ENCODE measurements around the gene SLC30A3. TPM values are rescaled to one million over a fixed set of nuclear protein-coding genes. Genes with fewer than 3 reads are reported as not detected.
A peak's percentile ranks its signal among the peaks of the same experiment; 100 is the strongest.
"Not testable (repeated sequence)": the region's sequence is repeated elsewhere in the genome, so short reads cannot be mapped to it uniquely, and the experiment has no call there.

The SLC30A3 gene
- polyA plus RNA-seq, 6 donors from 2014 or later = 0.06 to 0.16 TPM; not detected in 4

GRCh38 chr2:27303093-27304025 is 40.5 kb upstream of the SLC30A3 start:
- H3K9me3 Mint-ChIP-seq = no peaks in the 10 kb centered on the region
- no peaks in the 10 kb centered on the region for H3K36me3 Mint-ChIP-seq
- H3K27ac Mint-ChIP-seq = peak overlapping the region in 1 of 6 donors; percentile 20
- peaks cover 11 to 47% (median 32%) of the 10 kb centered on the region in 3 donors for H3K27me3 Mint-ChIP-seq
- peak overlapping the region; percentile 53 to 87 (median 74) for H3K4me3 Mint-ChIP-seq
- ATAC-seq (ENCODE audit: low read depth in 2 of 2) (peak; percentile 54 to 62), DNase-seq (peak; percentile 46)
- peaks cover 8 to 15% (median 15%) of the 10 kb centered on the region in 3 donors for H3K4me1 Mint-ChIP-seq

GRCh38 chr2:27300606-27301005 is 37.8 kb upstream of the SLC30A3 start:
- H3K36me3 Mint-ChIP-seq; H3K27ac Mint-ChIP-seq; H3K9me3 Mint-ChIP-seq; DNase-seq; ATAC-seq (ENCODE audit: low read depth in 2 of 2): not testable (repeated sequence)
- H3K4me1 Mint-ChIP-seq = peaks cover 0 to 10% (median 8%) of the 10 kb centered on the region in 3 donors
- peak overlapping the region in 1 of 8 donors; percentile 62 for H3K4me3 Mint-ChIP-seq
- peaks cover 11 to 39% (median 38%) of the 10 kb centered on the region in 3 donors for H3K27me3 Mint-ChIP-seq

DNA sequence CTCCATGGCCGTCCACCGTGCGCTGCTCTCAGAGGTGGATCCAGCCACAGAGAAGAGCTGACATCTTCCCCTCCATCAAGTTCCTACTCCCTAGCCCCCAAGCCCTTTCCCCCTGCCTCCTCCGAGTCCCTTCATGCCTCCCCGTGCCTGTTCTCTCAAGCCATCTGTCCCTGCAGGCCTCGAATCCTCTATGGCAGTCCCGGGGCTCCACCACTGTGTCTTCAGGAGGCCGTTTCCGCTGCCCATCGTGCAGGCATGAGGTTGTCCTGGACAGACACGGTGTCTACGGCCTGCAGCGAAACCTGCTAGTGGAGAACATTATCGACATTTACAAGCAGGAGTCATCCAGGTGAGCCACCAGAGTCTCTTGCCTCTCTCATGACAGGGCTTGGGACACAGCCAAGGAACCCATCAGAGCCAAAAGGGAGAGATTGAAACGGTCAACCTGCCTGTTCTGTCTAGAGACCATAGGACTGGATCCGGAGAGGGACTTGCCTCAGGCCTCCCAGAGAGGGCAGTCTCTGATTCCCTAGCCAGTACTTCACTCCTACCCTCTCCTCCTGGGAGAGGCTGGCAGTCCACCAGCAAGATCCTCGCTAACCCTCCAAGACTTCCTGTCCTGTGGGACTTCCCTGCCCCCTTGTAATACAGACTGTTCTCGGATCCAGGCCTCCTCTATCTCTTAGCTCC is 35.7 kb upstream of the SLC30A3 start:
- Mint-ChIP-seq H3K27ac (no peak overlapping the region), H3K36me3 (no peaks in the 10 kb centered on the region), H3K4me3 (no peak overlapping the region), H3K9me3 (no peaks in the 10 kb centered on the region), H3K4me1 (peaks cover 0 to 8% (median 5%) of the 10 kb centered on the region in 3 donors), H3K27me3 (peaks cover 0 to 27% (median 25%) of the 10 kb centered on the region in 3 donors)
- ATAC-seq (ENCODE audit: low read depth in 2 of 2) (no peak), DNase-seq (no peak)

DNA sequence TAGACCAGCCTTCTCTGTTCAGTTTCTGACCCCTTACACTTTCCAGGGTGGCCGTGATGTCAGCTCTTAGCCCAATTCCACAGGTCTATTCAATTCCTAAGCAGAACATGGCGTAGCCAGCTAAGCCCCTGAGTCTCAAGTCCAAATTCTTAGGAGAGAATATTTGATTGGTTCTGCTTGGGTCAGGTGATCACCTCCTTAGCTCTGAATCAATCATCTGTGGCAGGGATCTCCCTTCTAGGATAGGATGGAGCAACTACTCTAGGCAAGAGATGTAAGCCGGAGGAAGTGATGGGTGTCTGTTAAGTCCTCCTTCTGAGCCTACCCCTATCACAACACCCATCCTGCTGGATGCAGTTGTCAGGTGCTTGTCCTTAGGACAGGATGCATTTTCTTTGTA is 34.3 kb upstream of the SLC30A3 start:
- Mint-ChIP-seq H3K36me3 (no peaks in the 10 kb centered on the region), H3K27me3 (peaks cover 0 to 27% (median 25%) of the 10 kb centered on the region in 3 donors), H3K4me3 (no peak overlapping the region), H3K9me3 (no peaks in the 10 kb centered on the region), H3K27ac (no peak overlapping the region), H3K4me1 (peaks cover 0 to 5% (median 0%) of the 10 kb centered on the region in 3 donors)
- DNase-seq (no peak), ATAC-seq (ENCODE audit: low read depth in 2 of 2) (no peak)

DNA sequence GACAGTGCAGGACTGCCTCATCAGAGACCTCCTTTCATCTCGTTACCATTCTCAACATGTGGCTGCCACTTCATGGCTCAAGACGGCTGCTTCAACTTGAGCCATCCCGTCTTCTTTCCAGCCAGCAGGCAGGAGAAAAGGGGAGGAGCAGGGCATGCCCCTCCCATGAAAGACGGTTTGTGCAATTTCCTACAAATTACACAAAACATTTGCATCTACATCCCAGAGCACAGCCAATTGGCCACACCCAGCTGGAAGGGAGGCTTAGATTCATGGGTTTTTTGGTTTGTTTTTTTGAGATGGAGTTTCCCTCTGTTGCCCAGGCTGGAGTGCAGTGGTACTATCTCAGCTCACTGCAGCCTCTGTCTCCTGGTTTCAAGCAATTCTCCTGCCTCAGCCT is 33.6 kb upstream of the SLC30A3 start:
- H3K4me1 Mint-ChIP-seq = peaks cover 0 to 5% (median 0%) of the 10 kb centered on the region in 3 donors
- ATAC-seq (ENCODE audit: low read depth in 2 of 2) (no peak), DNase-seq (no peak)
- peaks cover 0 to 27% (median 25%) of the 10 kb centered on the region in 3 donors for H3K27me3 Mint-ChIP-seq
- no peaks in the 10 kb centered on the region for H3K9me3 Mint-ChIP-seq
- no peak overlapping the region for H3K27ac Mint-ChIP-seq
- H3K4me3 Mint-ChIP-seq = no peak overlapping the region
- H3K36me3 Mint-ChIP-seq = no peaks in the 10 kb centered on the region

GRCh38 chr2:27294928-27295327 is 32.1 kb upstream of the SLC30A3 start:
- DNase-seq = no peak
- H3K27me3 Mint-ChIP-seq = peaks cover 0 to 27% (median 25%) of the 10 kb centered on the region in 3 donors

DNA sequence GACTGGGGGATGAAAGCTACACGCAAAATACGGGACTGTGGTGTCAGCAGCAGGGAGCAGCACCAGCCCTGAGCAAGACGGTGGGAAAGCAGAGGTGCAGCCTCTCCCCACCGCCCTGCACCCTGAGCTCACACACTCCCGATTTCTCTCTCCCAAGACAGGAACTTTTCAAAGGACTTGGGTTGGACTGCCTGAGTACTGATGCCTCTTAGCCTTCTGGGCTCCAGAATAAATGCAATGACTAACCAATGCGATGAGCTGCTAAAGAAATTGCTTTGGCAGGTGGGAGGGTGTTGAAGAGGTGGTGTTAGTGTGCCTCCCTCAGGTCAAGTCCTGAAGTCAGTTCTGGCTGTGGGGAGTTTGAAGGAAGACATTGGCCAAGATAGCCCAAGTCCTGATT is 29.0 kb upstream of the SLC30A3 start:
- H3K4me1 Mint-ChIP-seq = peaks cover 0 to 10% (median 0%) of the 10 kb centered on the region in 3 donors
- peak overlapping the region in 1 of 6 donors; percentile 76 for H3K27ac Mint-ChIP-seq
- H3K27me3 Mint-ChIP-seq = peaks cover 0 to 16% (median 13%) of the 10 kb centered on the region in 3 donors

More at GRCh38 chr2:27294928-27295327, 32.1 kb upstream of the SLC30A3 start:
- no peaks in the 10 kb centered on the region for H3K9me3 Mint-ChIP-seq
- no peak for ATAC-seq (ENCODE audit: low read depth in 2 of 2)
- H3K36me3 Mint-ChIP-seq = no peaks in the 10 kb centered on the region
- peaks cover 0 to 10% (median 0%) of the 10 kb centered on the region in 3 donors for H3K4me1 Mint-ChIP-seq
- peak overlapping the region in 1 of 6 donors; percentile 29 for H3K27ac Mint-ChIP-seq
- H3K4me3 Mint-ChIP-seq = no peak overlapping the region

DNA sequence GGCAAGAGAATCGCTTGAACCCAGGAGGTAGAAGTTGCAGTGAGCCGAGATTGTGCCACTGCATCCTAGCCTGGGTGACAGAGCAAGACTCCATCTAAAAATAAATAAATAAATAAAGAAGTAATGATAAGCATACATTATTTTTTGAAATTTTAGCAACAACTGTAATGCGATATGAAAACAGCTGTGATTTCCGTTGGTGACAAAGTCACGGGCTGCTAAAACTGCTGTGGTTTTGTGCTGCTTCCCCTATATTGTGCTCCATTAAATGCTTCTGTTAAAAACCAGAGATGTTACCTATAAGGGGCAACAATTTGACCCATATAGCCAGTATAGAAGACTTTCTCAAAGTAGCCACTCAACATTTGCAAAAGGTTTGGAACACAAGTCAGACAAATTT is 27.7 kb upstream of the SLC30A3 start:
- Mint-ChIP-seq H3K36me3 (no peaks in the 10 kb centered on the region), H3K4me1 (peaks cover 0 to 10% (median 0%) of the 10 kb centered on the region in 3 donors)

More for the DNA sequence above, 29.0 kb upstream of the SLC30A3 start:
- DNase-seq (no peak), ATAC-seq (ENCODE audit: low read depth in 2 of 2) (no peak)
- H3K9me3 Mint-ChIP-seq = no peaks in the 10 kb centered on the region
- no peak overlapping the region for H3K4me3 Mint-ChIP-seq
- no peaks in the 10 kb centered on the region for H3K36me3 Mint-ChIP-seq

GRCh38 chr2:27288610-27289009 is 25.8 kb upstream of the SLC30A3 start:
- Mint-ChIP-seq H3K4me1 (peaks cover 0 to 10% (median 0%) of the 10 kb centered on the region in 3 donors), H3K4me3 (no peak overlapping the region), H3K27ac (no peak overlapping the region), H3K27me3 (peaks cover 6 to 16% (median 8%) of the 10 kb centered on the region in 3 donors), H3K36me3 (no peaks in the 10 kb centered on the region), H3K9me3 (no peaks in the 10 kb centered on the region)
- DNase-seq = no peak
- no peak for ATAC-seq (ENCODE audit: low read depth in 2 of 2)

More for the DNA sequence above, 27.7 kb upstream of the SLC30A3 start:
- Mint-ChIP-seq H3K9me3 (no peaks in the 10 kb centered on the region), H3K4me3 (no peak overlapping the region), H3K27me3 (peaks cover under 1 to 9% (median 7%) of the 10 kb centered on the region in 3 donors), H3K27ac (peak overlapping the region in 1 of 6 donors; percentile 84)
- ATAC-seq (ENCODE audit: low read depth in 2 of 2) (peak; percentile 47 to 73), DNase-seq (peak; percentile 17)

DNA sequence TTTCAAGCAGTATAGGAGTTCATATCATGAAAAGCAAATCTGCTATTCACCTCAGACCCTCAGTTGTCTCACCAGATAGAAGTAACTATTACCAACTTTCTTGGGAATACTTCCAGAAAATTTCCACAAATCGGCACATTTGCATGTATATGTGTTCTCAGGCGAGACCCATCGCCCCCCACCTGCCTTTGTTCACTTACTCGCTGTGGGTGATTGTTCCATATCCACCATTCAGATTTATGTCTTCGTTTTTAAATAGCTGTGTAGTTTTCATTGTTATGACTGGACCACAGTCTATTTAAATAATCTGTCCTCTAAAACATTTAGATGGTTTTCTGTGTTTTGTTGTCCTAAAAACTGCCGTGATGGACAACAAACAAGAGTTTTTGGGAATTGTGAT is 22.6 kb upstream of the SLC30A3 start:
- Mint-ChIP-seq H3K4me3 (no peak overlapping the region), H3K9me3 (no peaks in the 10 kb centered on the region), H3K27ac (no peak overlapping the region), H3K4me1 (peaks cover 0 to 3% (median 0%) of the 10 kb centered on the region in 3 donors), H3K36me3 (no peaks in the 10 kb centered on the region), H3K27me3 (peaks cover 11 to 41% (median 20%) of the 10 kb centered on the region in 3 donors)
- ATAC-seq (ENCODE audit: low read depth in 2 of 2) = no peak
- no peak for DNase-seq

- no peak overlapping the region for H3K27ac Mint-ChIP-seq
- peaks cover 13 to 41% (median 20%) of the 10 kb centered on the region in 3 donors for H3K27me3 Mint-ChIP-seq
- no peaks in the 10 kb centered on the region for H3K9me3 Mint-ChIP-seq
These were observed 22.1 kb upstream of the SLC30A3 start for GRCh38 chr2:27284996-27285395.

GRCh38 chr2:27282892-27283291 is 20.0 kb upstream of the SLC30A3 start:
- peaks cover 16 to 37% (median 17%) of the 10 kb centered on the region in 3 donors for H3K27me3 Mint-ChIP-seq
- ATAC-seq (ENCODE audit: low read depth in 2 of 2) = no peak
- H3K9me3 Mint-ChIP-seq = no peaks in the 10 kb centered on the region
- no peaks in the 10 kb centered on the region for H3K36me3 Mint-ChIP-seq
- DNase-seq = no peak
- H3K4me3 Mint-ChIP-seq = no peak overlapping the region
- H3K4me1 Mint-ChIP-seq = peaks cover 6% of the 10 kb centered on the region in 3 donors
- H3K27ac Mint-ChIP-seq = no peak overlapping the region

More at GRCh38 chr2:27284996-27285395, 22.1 kb upstream of the SLC30A3 start:
- ATAC-seq (ENCODE audit: low read depth in 2 of 2) (no peak), DNase-seq (no peak)
- Mint-ChIP-seq H3K4me3 (no peak overlapping the region), H3K36me3 (no peaks in the 10 kb centered on the region), H3K4me1 (peaks cover 0 to under 1% (median under 1%) of the 10 kb centered on the region in 3 donors)

DNA sequence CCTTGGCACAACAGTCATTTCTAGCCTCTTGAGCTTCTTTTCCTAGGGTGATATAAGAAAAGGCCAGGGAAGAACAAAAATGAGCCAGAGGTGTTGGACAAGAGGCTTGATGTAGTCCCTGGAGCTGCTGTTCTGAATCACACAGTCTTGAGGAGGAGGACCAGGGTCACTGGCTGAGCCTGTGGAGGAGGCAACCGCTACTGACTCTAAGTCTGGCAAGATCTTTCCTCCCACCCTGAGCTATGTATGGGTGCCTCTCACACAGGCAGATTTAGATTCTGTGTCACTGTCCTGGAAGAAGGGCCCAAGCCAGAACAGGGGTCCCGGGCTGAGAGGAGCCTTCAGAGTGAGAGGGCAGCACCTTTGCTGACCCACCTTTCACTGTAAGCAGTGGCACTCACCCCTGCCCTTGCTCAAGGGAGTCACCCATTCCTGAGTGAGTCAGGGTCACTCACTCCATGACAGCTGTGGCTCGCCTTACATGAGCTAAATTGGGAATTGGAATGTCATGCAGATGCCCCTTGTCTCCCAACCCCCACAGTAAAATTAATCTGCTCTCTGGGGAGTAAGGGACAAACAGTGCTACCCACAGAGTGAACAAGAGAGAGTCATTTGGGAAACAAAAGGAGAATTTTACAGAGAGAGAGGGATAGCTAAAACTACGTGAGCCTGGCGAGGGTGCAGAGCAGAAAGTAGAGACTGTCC is 19.2 kb upstream of the SLC30A3 start, which contains the start of gene TRIM54:
TSS of gene TRIM54 (plus strand) at position 575 of the 705 bp plus-strand sequence. CDS start 303 bp downstream, outside the sequence.
- DNase-seq (no peak), ATAC-seq (ENCODE audit: low read depth in 2 of 2) (no peak)
- peak within 1 kb of the TSS in 1 of 6 donors; percentile 64 for H3K27ac Mint-ChIP-seq
- peaks cover 6% of the 10 kb centered on the region in 3 donors for H3K4me1 Mint-ChIP-seq
- H3K4me3 Mint-ChIP-seq = no peak within 1 kb of the TSS
- H3K9me3 Mint-ChIP-seq = no peaks in the 10 kb centered on the region
- peaks cover 20 to 33% (median 25%) of the 10 kb centered on the region in 3 donors for H3K27me3 Mint-ChIP-seq
- H3K36me3 Mint-ChIP-seq = no peaks in the 10 kb centered on the region

Measured in naive B cell (primary cell).